Mesendoderm (in vitro differentiated cells): ENCODE measurements around the gene ATP10A.
A peak's percentile ranks its signal among the peaks of the same experiment; 100 is the strongest.

Source experiments
- DNase-seq: peaks from one replicate; pipeline ENCODE4 v3.0.0; 2013
- H2AK5ac ChIP-seq: 2 replicates; pipeline ENCODE4 v1.6.1; 2013; ENCODE audit warnings: low read length, inconsistent platforms
- H2BK120ac ChIP-seq: 2 replicates; pipeline ENCODE4 v1.6.1; 2013; ENCODE audit warnings: low read depth, mild to moderate bottlenecking, low read length, moderate library complexity, mixed read lengths
- H2BK15ac ChIP-seq: replicated peaks from 2 replicates; pipeline ENCODE4 v1.6.1; 2013; ENCODE audit warnings: low read depth, mild to moderate bottlenecking, moderate library complexity
- H2BK5ac ChIP-seq: 2 replicates; pipeline ENCODE4 v1.6.1; 2013; ENCODE audit warnings: low read length, inconsistent platforms
- H3K18ac ChIP-seq: 2 replicates; pipeline ENCODE4 v1.6.1; 2013; ENCODE audit warnings: mild to moderate bottlenecking, low read length, mixed read lengths
- H3K23ac ChIP-seq: one replicate; pipeline ENCODE4 v1.6.1; 2013; ENCODE audit warnings: low read length
- H3K27ac ChIP-seq: 2 replicates; pipeline ENCODE4 v1.5.1; 2013; ENCODE audit warnings: low read depth, mild to moderate bottlenecking, inconsistent platforms, low read length, moderate library complexity
- H3K27me3 ChIP-seq: 2 replicates; pipeline ENCODE4 v1.6.1; 2013; ENCODE audit warnings: low read length, control low read depth, mild to moderate bottlenecking, inconsistent platforms; ENCODE audit not compliant: insufficient read depth, poor library complexity
- H3K36me3 ChIP-seq: 2 replicates; pipeline ENCODE4 v1.6.1; 2013; ENCODE audit warnings: low read length, inconsistent platforms; ENCODE audit not compliant: control insufficient read depth, insufficient read depth
- H3K4ac ChIP-seq: one replicate; pipeline ENCODE4 v1.6.1; 2013; ENCODE audit warnings: low read depth, mild to moderate bottlenecking, low read length, moderate library complexity
- H3K4me1 ChIP-seq: 2 replicates; pipeline ENCODE4 v1.6.1; 2013; ENCODE audit warnings: low read depth, low read length, inconsistent platforms; ENCODE audit not compliant: control insufficient read depth
- H3K4me2 ChIP-seq: 2 replicates; pipeline ENCODE4 v1.6.1; 2013; ENCODE audit warnings: low read length
- H3K4me3 ChIP-seq: 2 replicates; pipeline ENCODE4 v1.5.1; 2013; ENCODE audit warnings: mild to moderate bottlenecking, low read length
- H3K56ac ChIP-seq: one replicate; pipeline ENCODE4 v1.6.1; 2013; ENCODE audit warnings: low read length
- H3K79me1 ChIP-seq: 2 replicates; pipeline ENCODE4 v1.6.1; 2013; ENCODE audit warnings: low read length, inconsistent platforms
- H3K79me2 ChIP-seq: 2 replicates; pipeline ENCODE4 v1.6.1; 2013; ENCODE audit warnings: mild to moderate bottlenecking, low read length; ENCODE audit not compliant: control insufficient read depth, insufficient read depth
- H3K9ac ChIP-seq: 2 replicates; pipeline ENCODE4 v1.6.1; 2013; ENCODE audit warnings: low read length, inconsistent platforms
- H4K5ac ChIP-seq: one replicate; pipeline ENCODE4 v1.6.1; 2013; ENCODE audit warnings: low read length
- H4K8ac ChIP-seq: one replicate; pipeline ENCODE4 v1.6.1; 2013; ENCODE audit warnings: low read depth, mild to moderate bottlenecking, control low read depth, low read length, moderate library complexity
- WGBS: extraction: QIAGEN DNeasy Blood & Tissue Kit; methylation state at CpG from one replicate; pipeline ENCODE4 v1.1.7; 2013; ENCODE audit warnings: low lambda C conversion rate, missing lambda C conversion rate; ENCODE audit not compliant: insufficient coverage; ENCODE audit errors: extremely low coverage; 5-methylcytosine and 5-hydroxymethylcytosine counted together

Gene ATP10A

DNA sequence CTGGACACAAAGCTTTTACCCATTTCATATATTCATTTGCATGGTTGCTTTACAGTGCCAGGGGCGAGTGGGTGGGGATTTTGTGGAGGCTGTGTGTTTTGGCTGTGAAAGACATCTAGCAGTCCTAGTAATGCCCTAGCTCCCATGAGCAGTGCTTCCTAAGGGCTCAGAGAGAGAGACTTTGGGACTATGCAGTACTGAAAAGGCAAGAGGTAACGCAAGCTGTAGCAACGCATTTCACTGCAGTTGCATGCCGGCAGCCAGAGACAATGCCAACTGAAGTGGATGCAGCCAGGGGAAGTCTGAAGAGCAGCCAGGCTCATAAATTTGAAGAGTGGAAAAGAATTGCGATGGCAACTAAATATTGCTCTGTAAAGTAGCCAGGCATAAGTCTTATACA is 27.4 kb upstream of the ATP10A start:
- Histone ChIP-seq H4K5ac (no peak overlapping the region), H3K36me3 (no peaks in the 10 kb centered on the region), H3K79me2 (no peaks in the 10 kb centered on the region), H2BK120ac (no peak overlapping the region), H4K8ac (no peak overlapping the region), H3K4me1 (no peaks in the 10 kb centered on the region), H3K4me2 (no peak overlapping the region), H2BK15ac (no peak overlapping the region), H3K9ac (no peak overlapping the region), H3K27ac (no peak overlapping the region), H3K4ac (no peak overlapping the region), H3K4me3 (no peak overlapping the region), H3K23ac (no peak overlapping the region), H3K18ac (no peak overlapping the region), H3K27me3 (no peaks in the 10 kb centered on the region), H2AK5ac (no peak overlapping the region), H3K79me1 (no peaks in the 10 kb centered on the region), H2BK5ac (no peak overlapping the region), H3K56ac (no peak overlapping the region)
- no CpG with 5 or more reads among the region's 5 CpGs for WGBS
- no peak for DNase-seq

DNA sequence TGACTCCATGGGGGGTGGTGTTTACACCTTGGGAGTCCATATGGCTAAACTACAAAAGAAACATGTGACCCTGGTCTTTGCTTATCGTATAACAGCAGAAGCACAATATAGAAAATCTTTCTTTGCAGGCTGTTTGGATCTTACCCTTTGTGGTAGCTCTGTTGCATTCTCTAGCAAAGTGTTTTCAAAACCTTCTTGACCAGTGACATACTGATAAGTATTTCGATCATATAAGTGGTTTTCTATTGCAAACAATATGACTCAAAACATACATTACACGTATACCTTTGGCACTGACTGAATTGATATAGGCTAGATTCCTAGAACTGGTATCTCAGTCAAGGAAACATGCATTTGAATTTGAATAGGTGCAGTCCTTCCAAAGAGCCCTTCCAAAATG is 24.7 kb upstream of the ATP10A start:
- Histone ChIP-seq H4K5ac (no peak overlapping the region), H3K9ac (no peak overlapping the region), H3K4me2 (no peak overlapping the region), H2BK120ac (no peak overlapping the region), H3K18ac (no peak overlapping the region), H3K79me1 (no peaks in the 10 kb centered on the region), H3K36me3 (no peaks in the 10 kb centered on the region), H3K4ac (no peak overlapping the region), H3K56ac (no peak overlapping the region), H3K23ac (no peak overlapping the region), H2BK15ac (no peak overlapping the region), H2BK5ac (no peak overlapping the region), H3K4me3 (no peak overlapping the region), H4K8ac (no peak overlapping the region), H3K4me1 (no peaks in the 10 kb centered on the region), H3K27me3 (no peaks in the 10 kb centered on the region), H3K79me2 (no peaks in the 10 kb centered on the region), H3K27ac (no peak overlapping the region), H2AK5ac (no peak overlapping the region)
- WGBS: no CpG with 5 or more reads among the region's 3 CpGs
- no peak for DNase-seq

GRCh38 chr15:25886498-25887140 is 23.5 kb upstream of the ATP10A start:
- Histone ChIP-seq H3K9ac (no peak overlapping the region), H3K27me3 (no peaks in the 10 kb centered on the region), H3K4me1 (no peaks in the 10 kb centered on the region), H3K79me2 (no peaks in the 10 kb centered on the region), H3K79me1 (no peaks in the 10 kb centered on the region), H3K4ac (no peak overlapping the region), H2BK120ac (no peak overlapping the region), H4K8ac (no peak overlapping the region), H2AK5ac (no peak overlapping the region), H2BK15ac (no peak overlapping the region), H3K23ac (no peak overlapping the region), H3K4me2 (no peak overlapping the region), H3K18ac (no peak overlapping the region), H2BK5ac (no peak overlapping the region), H4K5ac (no peak overlapping the region), H3K56ac (no peak overlapping the region), H3K4me3 (no peak overlapping the region), H3K36me3 (no peaks in the 10 kb centered on the region), H3K27ac (no peak overlapping the region)
- peak; percentile 53 for DNase-seq
- no CpG with 5 or more reads among the region's 7 CpGs for WGBS

GRCh38 chr15:25884370-25884769 is 21.2 kb upstream of the ATP10A start:
- WGBS: no CpG with 5 or more reads among the region's 5 CpGs
- Histone ChIP-seq H2BK120ac (no peak overlapping the region), H3K4me2 (no peak overlapping the region), H3K27ac (no peak overlapping the region), H2AK5ac (no peak overlapping the region), H3K4me1 (no peaks in the 10 kb centered on the region), H3K79me1 (no peaks in the 10 kb centered on the region), H3K36me3 (no peaks in the 10 kb centered on the region), H3K4me3 (no peak overlapping the region), H3K23ac (no peak overlapping the region), H3K4ac (no peak overlapping the region), H3K56ac (no peak overlapping the region), H4K8ac (no peak overlapping the region), H3K9ac (no peak overlapping the region), H4K5ac (no peak overlapping the region), H3K27me3 (no peaks in the 10 kb centered on the region), H3K79me2 (no peaks in the 10 kb centered on the region), H2BK5ac (no peak overlapping the region), H3K18ac (no peak overlapping the region), H2BK15ac (no peak overlapping the region)
- DNase-seq: no peak

- Histone ChIP-seq H3K79me2 (no peaks in the 10 kb centered on the region), H3K27ac (no peak overlapping the region)
- DNase-seq: no peak
Measured at GRCh38 chr15:25883463-25884259, 20.5 kb upstream of the ATP10A start.

More at GRCh38 chr15:25883463-25884259, 20.5 kb upstream of the ATP10A start:
- Histone ChIP-seq H3K4me1 (no peaks in the 10 kb centered on the region), H3K4ac (no peak overlapping the region), H2BK15ac (no peak overlapping the region), H3K9ac (no peak overlapping the region), H3K36me3 (no peaks in the 10 kb centered on the region), H2BK120ac (no peak overlapping the region), H2BK5ac (no peak overlapping the region), H4K5ac (no peak overlapping the region), H3K18ac (no peak overlapping the region), H3K56ac (no peak overlapping the region), H3K4me2 (no peak overlapping the region), H3K23ac (no peak overlapping the region), H4K8ac (no peak overlapping the region), H3K27me3 (no peaks in the 10 kb centered on the region), H2AK5ac (no peak overlapping the region), H3K4me3 (no peak overlapping the region), H3K79me1 (no peaks in the 10 kb centered on the region)
- no CpG with 5 or more reads among the region's 6 CpGs for WGBS
